PC-3 (cell line): ENCODE measurements around the gene IQCK. TPM values are rescaled to one million over a fixed set of nuclear protein-coding genes. Genes with fewer than 3 reads are reported as not detected.

ENCODE experiments used
- ATAC-seq: fragments of 200-7000 bp; cut with Tn5 transposase; 2 replicates; pipeline ENCODE4 v1.9.1; 2020; ENCODE audit warnings: mild to moderate bottlenecking, moderate library complexity
- BruUV-seq: library from RNA; stranded (reverse); fragments of 400-500 nt; replicated peaks from 2 replicates; lab custom pipeline; 2021; lab: Mats Ljungman, UMichigan
- CTCF ChIA-PET: fragments of 300-600 bp; sonication (Branson Sonifier 250); formaldehyde crosslinking; loops from one replicate; lab custom pipeline; 2022; ENCODE audit warnings: antibody characterized with exemption; lab: Charles Lee
- POLR2A ChIA-PET: fragments of 300-600 bp; sonication (Branson Sonifier 250); formaldehyde crosslinking; loops from one replicate; lab custom pipeline; 2022; ENCODE audit warnings: antibody characterized with exemption; ENCODE audit not compliant: unreplicated experiment; lab: Charles Lee
- DNase-seq: peaks from one replicate; pipeline ENCODE4 v3.0.0-alpha.2; 2015
- H2AFZ ChIP-seq: fragments of 300-600 bp; sonication (generic); 2 replicates; pipeline ENCODE4 v1.6.0; 2016; ENCODE audit warnings: antibody characterized with exemption, low read length
- H3F3A ChIP-seq: fragments of 300-600 bp; sonication (generic); one replicate; pipeline ENCODE4 v1.6.0; 2017; ENCODE audit warnings: antibody characterized with exemption, low read length, control low read depth, mild to moderate bottlenecking; ENCODE audit not compliant: unreplicated experiment
- H3K27ac ChIP-seq: fragments of 300-600 bp; sonication (generic); 2 replicates; pipeline ENCODE4 v1.5.1; 2016; ENCODE audit warnings: mild to moderate bottlenecking, low read length
- H3K27me3 ChIP-seq: fragments of 300-600 bp; sonication (generic); 2 replicates; pipeline ENCODE4 v1.6.1; 2016; ENCODE audit warnings: low read length, mixed read lengths
- H3K36me3 ChIP-seq: fragments of 300-600 bp; sonication (generic); 2 replicates; pipeline ENCODE4 v1.6.1; 2016; ENCODE audit warnings: low read depth, mixed run types, low read length, mixed read lengths
- H3K4me1 ChIP-seq: fragments of 300-600 bp; sonication (generic); 2 replicates; pipeline ENCODE4 v1.5.1; 2016; ENCODE audit warnings: low read length; ENCODE audit not compliant: insufficient read depth
- H3K4me2 ChIP-seq: fragments of 300-600 bp; sonication (generic); 2 replicates; pipeline ENCODE4 v1.6.0; 2016; ENCODE audit warnings: low read length
- H3K4me3 ChIP-seq: fragments of 300-600 bp; sonication (generic); 2 replicates; pipeline ENCODE4 v1.5.1; 2016; ENCODE audit warnings: mild to moderate bottlenecking, low read length, mixed read lengths
- H3K79me2 ChIP-seq: fragments of 300-600 bp; sonication (generic); 2 replicates; pipeline ENCODE4 v1.6.1; 2017; ENCODE audit warnings: low read length, mixed read lengths
- H3K9ac ChIP-seq: fragments of 300-600 bp; sonication (generic); 2 replicates; pipeline ENCODE4 v1.6.0; 2016; ENCODE audit warnings: mild to moderate bottlenecking, low read length
- H3K9me2 ChIP-seq: fragments of 300-600 bp; sonication (generic); replicated peaks from 2 replicates; pipeline ENCODE4 v1.6.1; 2016; ENCODE audit warnings: mixed run types, low read length, mixed read lengths
- H3K9me3 ChIP-seq: fragments of 300-600 bp; sonication (generic); 2 replicates; pipeline ENCODE4 v1.6.1; 2016; ENCODE audit warnings: low read length, mixed read lengths
- H4K20me1 ChIP-seq: fragments of 300-600 bp; sonication (generic); 2 replicates; pipeline ENCODE4 v1.6.1; 2016; ENCODE audit warnings: low read length, mixed read lengths
- EZH2 ChIP-seq: fragments of 300-600 bp; sonication (generic); IDR thresholded peaks from one replicate; pipeline ENCODE4 v1.6.1; 2017; ENCODE audit warnings: antibody characterized with exemption, mild to moderate bottlenecking, low read length; ENCODE audit not compliant: unreplicated experiment
- EZH2phosphoT487 ChIP-seq: fragments of 300-600 bp; sonication (generic); IDR thresholded peaks from 2 replicates; pipeline ENCODE4 v1.6.1; 2018; ENCODE audit warnings: mild to moderate bottlenecking, antibody characterized with exemption, low read length, borderline replicate concordance
- intact Hi-C: fragments of 100-400 bp; cut with micrococcal nuclease; formaldehyde crosslinking; loops from 2 replicates; pipeline ENCODE4 v1.9.0; 2023
- total RNA-seq: library from RNA; depleted of rRNA; stranded (reverse); fragments of >200 nt; gene quantifications from 2 replicates; pipeline ENCODE4 v1.2.3, GENCODE V29; 2014
- TF ChIP-seq, protein P1 (sequence below): fragments of 300-600 bp; sonication (generic); conservative IDR thresholded peaks from 2 replicates; pipeline ENCODE4 v1.5.1; 2017; ENCODE audit warnings: antibody characterized with exemption, low read depth, mild to moderate bottlenecking, low read length

Gene IQCK
- total RNA-seq, 1 experiment from 2014 or later: 8.9 TPM

- H3K9me2 ChIP-seq: no peaks in the 10 kb centered on the region
- no peaks in the 10 kb centered on the region for H3K9me3 ChIP-seq
- no peak overlapping the region for H3K4me3 ChIP-seq
- H3K4me1 ChIP-seq: no peaks in the 10 kb centered on the region
- no peak overlapping the region for H3K4me2 ChIP-seq
- ChIA-PET CTCF (no interaction called here), POLR2A (no interaction called here)
- H3K36me3 ChIP-seq: no peaks in the 10 kb centered on the region
- H3K27ac ChIP-seq: no peak overlapping the region
- H3K79me2 ChIP-seq: no peaks in the 10 kb centered on the region
- H3F3A ChIP-seq: no peaks in the 10 kb centered on the region
- no TSS peak for BruUV-seq
- H3K9ac ChIP-seq: no peak overlapping the region
- no peak overlapping the region for H2AFZ ChIP-seq
- H3K27me3 ChIP-seq: no peaks in the 10 kb centered on the region
- H4K20me1 ChIP-seq: no peaks in the 10 kb centered on the region
- DNase-seq: no peak
- TF ChIP-seq, protein P1, sequence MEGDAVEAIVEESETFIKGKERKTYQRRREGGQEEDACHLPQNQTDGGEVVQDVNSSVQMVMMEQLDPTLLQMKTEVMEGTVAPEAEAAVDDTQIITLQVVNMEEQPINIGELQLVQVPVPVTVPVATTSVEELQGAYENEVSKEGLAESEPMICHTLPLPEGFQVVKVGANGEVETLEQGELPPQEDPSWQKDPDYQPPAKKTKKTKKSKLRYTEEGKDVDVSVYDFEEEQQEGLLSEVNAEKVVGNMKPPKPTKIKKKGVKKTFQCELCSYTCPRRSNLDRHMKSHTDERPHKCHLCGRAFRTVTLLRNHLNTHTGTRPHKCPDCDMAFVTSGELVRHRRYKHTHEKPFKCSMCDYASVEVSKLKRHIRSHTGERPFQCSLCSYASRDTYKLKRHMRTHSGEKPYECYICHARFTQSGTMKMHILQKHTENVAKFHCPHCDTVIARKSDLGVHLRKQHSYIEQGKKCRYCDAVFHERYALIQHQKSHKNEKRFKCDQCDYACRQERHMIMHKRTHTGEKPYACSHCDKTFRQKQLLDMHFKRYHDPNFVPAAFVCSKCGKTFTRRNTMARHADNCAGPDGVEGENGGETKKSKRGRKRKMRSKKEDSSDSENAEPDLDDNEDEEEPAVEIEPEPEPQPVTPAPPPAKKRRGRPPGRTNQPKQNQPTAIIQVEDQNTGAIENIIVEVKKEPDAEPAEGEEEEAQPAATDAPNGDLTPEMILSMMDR: no peak
- no peak for TF ChIP-seq EZH2phosphoT487
- intact Hi-C loops: no loop called here
- no peak for ATAC-seq
Observed at GRCh38 chr16:19771796-19772195, 53.7 kb downstream of the IQCK start.

- H3K4me3 ChIP-seq: no peak overlapping the region
- DNase-seq: no peak
- H3K4me2 ChIP-seq: no peak overlapping the region
- intact Hi-C loops: no loop called here
- H3K36me3 ChIP-seq: no peaks in the 10 kb centered on the region
- no peaks in the 10 kb centered on the region for H3K9me3 ChIP-seq
- CTCF ChIA-PET: no interaction called here
- no peaks in the 10 kb centered on the region for H3K27me3 ChIP-seq
- TF ChIP-seq, protein P1: no peak
- TF ChIP-seq EZH2: no peak
- TF ChIP-seq EZH2phosphoT487: no peak
- no peaks in the 10 kb centered on the region for H3F3A ChIP-seq
- H4K20me1 ChIP-seq: no peaks in the 10 kb centered on the region
- no peak overlapping the region for H2AFZ ChIP-seq
- POLR2A ChIA-PET: no interaction called here
- H3K9me2 ChIP-seq: no peaks in the 10 kb centered on the region
- BruUV-seq: no TSS peak
- ATAC-seq: no peak
- H3K79me2 ChIP-seq: no peaks in the 10 kb centered on the region
- no peaks in the 10 kb centered on the region for H3K4me1 ChIP-seq
- H3K27ac ChIP-seq: no peak overlapping the region
- no peak overlapping the region for H3K9ac ChIP-seq
Observed at GRCh38 chr16:19774024-19774423, 56.0 kb downstream of the IQCK start.

- TF ChIP-seq, protein P1: no peak
- no peak for TF ChIP-seq EZH2phosphoT487
- TF ChIP-seq EZH2: no peak
- CTCF ChIA-PET: no interaction called here
- POLR2A ChIA-PET: no interaction called here
Observed at GRCh38 chr16:19776147-19776546, 58.1 kb downstream of the IQCK start.

More at GRCh38 chr16:19776147-19776546, 58.1 kb downstream of the IQCK start:
- Histone ChIP-seq H3F3A (no peaks in the 10 kb centered on the region), H3K27me3 (no peaks in the 10 kb centered on the region), H3K4me2 (no peak overlapping the region), H3K4me1 (no peaks in the 10 kb centered on the region), H4K20me1 (no peaks in the 10 kb centered on the region), H2AFZ (no peak overlapping the region), H3K9me3 (no peaks in the 10 kb centered on the region), H3K4me3 (no peak overlapping the region), H3K9ac (no peak overlapping the region), H3K9me2 (no peaks in the 10 kb centered on the region), H3K79me2 (no peaks in the 10 kb centered on the region), H3K27ac (no peak overlapping the region), H3K36me3 (no peaks in the 10 kb centered on the region)
- intact Hi-C loops: no loop called here
- ATAC-seq: no peak
- no peak for DNase-seq
- no TSS peak for BruUV-seq
